ENCODE results near the gene STEAP4. TPM values are rescaled to one million over a fixed set of nuclear protein-coding genes. Genes with fewer than 3 reads are reported as not detected.
"Not testable (repeated sequence)": the region's sequence is repeated elsewhere in the genome, so short reads cannot be mapped to it uniquely, and the experiment has no call there.

Gene STEAP4
- total RNA-seq, 2 experiments from 2014 or later, result not detected

GRCh38 chr7:88289564-88290025 lies 17.1 kb downstream of the STEAP4 start:
- ChIA-PET CTCF (interaction anchor here (0.6 kb wide), 1 partner anchor 42 kb away, joined by 3 read pairs; no protein-coding TSS in a partner anchor), POLR2A (no interaction called here)
- no peak for DNase-seq
- intact Hi-C loops (cut with DNase I, micrococcal nuclease), result no loop called here
- Mint-ChIP-seq H3K4me1 (no peaks in the 10 kb centered on the region), H3K4me3 (no peak overlapping the region), H3K9me3 (ENCODE audit: low read depth) (no peaks in the 10 kb centered on the region), H3K27ac (no peak overlapping the region), H3K36me3 (ENCODE audit: low read depth) (no peaks in the 10 kb centered on the region), H3K27me3 (peaks cover 7% of the 10 kb centered on the region)
- no peak for ATAC-seq

- POLR2A ChIA-PET, result no interaction called here
- intact Hi-C loops (cut with DNase I, micrococcal nuclease), result no loop called here
- DNase-seq, result no peak
These were observed 24.9 kb downstream of the STEAP4 start for GRCh38 chr7:88281749-88282148.

GRCh38 chr7:88280801-88281200 lies 25.9 kb downstream of the STEAP4 start:
- Mint-ChIP-seq H3K27ac (no peak overlapping the region), H3K27me3 (peaks cover 5% of the 10 kb centered on the region), H3K36me3 (ENCODE audit: low read depth) (no peaks in the 10 kb centered on the region), H3K4me1 (no peaks in the 10 kb centered on the region), H3K4me3 (no peak overlapping the region), H3K9me3 (ENCODE audit: low read depth) (no peaks in the 10 kb centered on the region)
- DNase-seq (no peak), ATAC-seq (no peak)
- ChIA-PET POLR2A (no interaction called here), CTCF (no interaction called here)
- intact Hi-C loops (cut with DNase I, micrococcal nuclease), result no loop called here

More at GRCh38 chr7:88281749-88282148, 24.9 kb downstream of the STEAP4 start:
- no peak overlapping the region for H3K27ac Mint-ChIP-seq
- H3K27me3 Mint-ChIP-seq, result peaks cover 5% of the 10 kb centered on the region
- H3K36me3 Mint-ChIP-seq (ENCODE audit: low read depth), result no peaks in the 10 kb centered on the region
- CTCF ChIA-PET, result no interaction called here
- no peaks in the 10 kb centered on the region for H3K4me1 Mint-ChIP-seq
- H3K9me3 Mint-ChIP-seq (ENCODE audit: low read depth), result no peaks in the 10 kb centered on the region
- no peak overlapping the region for H3K4me3 Mint-ChIP-seq
- ATAC-seq, result no peak

- DNase-seq (no peak), ATAC-seq (no peak)
- ChIA-PET CTCF (interaction anchor here (0.8 kb wide), 1 partner anchor 23 kb away, joined by 4 read pairs; no protein-coding TSS in a partner anchor), POLR2A (no interaction called here)
- Mint-ChIP-seq H3K9me3 (ENCODE audit: low read depth) (no peaks in the 10 kb centered on the region), H3K36me3 (ENCODE audit: low read depth) (no peaks in the 10 kb centered on the region), H3K4me3 (no peak overlapping the region), H3K27me3 (peaks cover 5% of the 10 kb centered on the region), H3K27ac (no peak overlapping the region), H3K4me1 (no peaks in the 10 kb centered on the region)
- intact Hi-C loops (cut with DNase I, micrococcal nuclease), result no loop called here
These were observed 27.4 kb downstream of the STEAP4 start for GRCh38 chr7:88279323-88279722.

- DNase-seq (no peak), ATAC-seq (no peak)
- CTCF ChIA-PET, result interaction anchor here (0.5 to 0.8 kb wide), 2 partner anchors 23 to 200 kb away, joined by 3 to 4 read pairs; no protein-coding TSS in a partner anchor
- Mint-ChIP-seq H3K27ac (no peak overlapping the region), H3K36me3 (ENCODE audit: low read depth) (no peaks in the 10 kb centered on the region), H3K4me3 (no peak overlapping the region), H3K4me1 (no peaks in the 10 kb centered on the region), H3K27me3 (peaks cover 5% of the 10 kb centered on the region), H3K9me3 (ENCODE audit: low read depth) (no peaks in the 10 kb centered on the region)
- intact Hi-C loops (cut with DNase I, micrococcal nuclease), result no loop called here
- POLR2A ChIA-PET, result no interaction called here
These were observed 27.8 kb downstream of the STEAP4 start for GRCh38 chr7:88278881-88279280.

- intact Hi-C loops (cut with DNase I, micrococcal nuclease), result no loop called here
- Mint-ChIP-seq H3K4me1 (no peaks in the 10 kb centered on the region), H3K27me3 (peaks cover 7% of the 10 kb centered on the region), H3K27ac (no peak overlapping the region), H3K36me3 (ENCODE audit: low read depth) (no peaks in the 10 kb centered on the region), H3K9me3 (ENCODE audit: low read depth) (no peaks in the 10 kb centered on the region), H3K4me3 (no peak overlapping the region)
- ChIA-PET CTCF (no interaction called here), POLR2A (no interaction called here)
- no peak for DNase-seq
- ATAC-seq, result no peak
These were observed 30.0 kb downstream of the STEAP4 start for GRCh38 chr7:88276605-88277153.

GRCh38 chr7:88274856-88275255 lies 31.8 kb downstream of the STEAP4 start:
- CTCF ChIA-PET, result not testable (repeated sequence)

GRCh38 chr7:88269586-88269985 lies 37.1 kb downstream of the STEAP4 start:
- Mint-ChIP-seq H3K36me3 (ENCODE audit: low read depth) (no peaks in the 10 kb centered on the region), H3K4me3 (no peak overlapping the region), H3K27me3 (peaks cover 6% of the 10 kb centered on the region), H3K9me3 (ENCODE audit: low read depth) (no peaks in the 10 kb centered on the region), H3K4me1 (no peaks in the 10 kb centered on the region), H3K27ac (no peak overlapping the region)
- ChIA-PET CTCF (no interaction called here), POLR2A (no interaction called here)
- intact Hi-C loops (cut with DNase I, micrococcal nuclease), result no loop called here
- no peak for DNase-seq
- no peak for ATAC-seq

More at GRCh38 chr7:88274856-88275255, 31.8 kb downstream of the STEAP4 start:
- POLR2A ChIA-PET; intact Hi-C loops (cut with DNase I, micrococcal nuclease); H3K4me3 Mint-ChIP-seq; ATAC-seq; H3K27ac Mint-ChIP-seq; H3K27me3 Mint-ChIP-seq; H3K4me1 Mint-ChIP-seq; H3K36me3 Mint-ChIP-seq (ENCODE audit: low read depth); H3K9me3 Mint-ChIP-seq (ENCODE audit: low read depth); DNase-seq: not testable (repeated sequence)

GRCh38 chr7:88268858-88269257 lies 37.8 kb downstream of the STEAP4 start:
- ChIA-PET POLR2A (no interaction called here), CTCF (no interaction called here)
- Mint-ChIP-seq H3K4me3 (no peak overlapping the region), H3K27me3 (peaks cover 6% of the 10 kb centered on the region), H3K27ac (no peak overlapping the region), H3K4me1 (no peaks in the 10 kb centered on the region), H3K36me3 (ENCODE audit: low read depth) (no peaks in the 10 kb centered on the region), H3K9me3 (ENCODE audit: low read depth) (no peaks in the 10 kb centered on the region)
- no peak for DNase-seq
- intact Hi-C loops (cut with DNase I, micrococcal nuclease), result no loop called here
- no peak for ATAC-seq

- H3K4me1 Mint-ChIP-seq, result no peaks in the 10 kb centered on the region
- no peaks in the 10 kb centered on the region for H3K36me3 Mint-ChIP-seq (ENCODE audit: low read depth)
- POLR2A ChIA-PET, result no interaction called here
- H3K9me3 Mint-ChIP-seq (ENCODE audit: low read depth), result no peaks in the 10 kb centered on the region
- DNase-seq, result no peak
- intact Hi-C loops (cut with DNase I, micrococcal nuclease), result no loop called here
- CTCF ChIA-PET, result no interaction called here
- ATAC-seq, result no peak
- peaks cover 3% of the 10 kb centered on the region for H3K27me3 Mint-ChIP-seq
- no peak overlapping the region for H3K27ac Mint-ChIP-seq
- H3K4me3 Mint-ChIP-seq, result no peak overlapping the region
These were observed 38.6 kb downstream of the STEAP4 start for GRCh38 chr7:88268051-88268450.

- no peak overlapping the region for H3K27ac Mint-ChIP-seq
- no peak overlapping the region for H3K4me3 Mint-ChIP-seq
- peaks cover 3% of the 10 kb centered on the region for H3K27me3 Mint-ChIP-seq
- intact Hi-C loops (cut with DNase I, micrococcal nuclease), result no loop called here
- DNase-seq (no peak), ATAC-seq (no peak)
- H3K4me1 Mint-ChIP-seq, result no peaks in the 10 kb centered on the region
- no peaks in the 10 kb centered on the region for H3K36me3 Mint-ChIP-seq (ENCODE audit: low read depth)
- H3K9me3 Mint-ChIP-seq (ENCODE audit: low read depth), result no peaks in the 10 kb centered on the region
- ChIA-PET POLR2A (no interaction called here), CTCF (no interaction called here)
These were observed 39.3 kb downstream of the STEAP4 start for GRCh38 chr7:88267421-88267820.

GRCh38 chr7:88264987-88265386 lies 41.7 kb downstream of the STEAP4 start:
- intact Hi-C loops (cut with DNase I, micrococcal nuclease); H3K4me1 Mint-ChIP-seq; H3K36me3 Mint-ChIP-seq (ENCODE audit: low read depth); H3K9me3 Mint-ChIP-seq (ENCODE audit: low read depth); H3K27me3 Mint-ChIP-seq; H3K27ac Mint-ChIP-seq; ATAC-seq; POLR2A ChIA-PET; DNase-seq; H3K4me3 Mint-ChIP-seq: not testable (repeated sequence)
- CTCF ChIA-PET, result interaction anchor here (0.6 kb wide), 2 partner anchors 279 to 734 kb away, joined by 3 read pairs; no protein-coding TSS in a partner anchor
